K562 (cell line): ENCODE measurements around the gene SCNN1B. TPM values are rescaled to one million over a fixed set of nuclear protein-coding genes. Genes with fewer than 3 reads are reported as not detected.

Source experiments
- ATAC-seq: fragments of 200-7000 bp; cut with Tn5 transposase; 3 replicates; pipeline ENCODE4 v1.9.1; 2020; ENCODE audit warnings: moderate library complexity
- BruUV-seq: library from RNA; stranded (reverse); fragments of 400-500 nt; replicated peaks from 2 replicates; lab custom pipeline; 2021; lab: Mats Ljungman, UMichigan
- CTCF ChIA-PET: fragments of 300-600 bp; formaldehyde crosslinking; extraction: SDS; loops from one replicate; lab custom pipeline; 2021; ENCODE audit warnings: low intra/inter-chr PET ratio; lab: Yijun Ruan, JAX
- POLR2A ChIA-PET: fragments of 300-600, 350-650 bp; sonication (Branson Sonifier 250); formaldehyde crosslinking; extraction: SDS; loops from one replicate; lab custom pipeline; 2021; ENCODE audit warnings: antibody characterized with exemption, inconsistent platforms; lab: Yijun Ruan, JAX
- DNase-seq, 4 experiments: peaks; one replicate each; pipeline versions ENCODE4 v3.0.0 to v3.0.0-alpha.2; 2011 to 2018; ENCODE audit warnings: low spot score in 3 of 4, mixed read lengths in 3 of 4; ENCODE audit errors: extremely low read depth in 1 of 4
- FAIRE-seq: peaks from 2 replicates; lab custom pipeline; 2011; peaks lifted over from hg19 to GRCh38; lab: Jason Lieb, UNC
- H2AFZ ChIP-seq: 2 replicates; pipeline ENCODE4 v1.6.0; 2011; ENCODE audit warnings: low read depth, low read length, control low read depth, inconsistent platforms
- H3K27ac ChIP-seq: fragments of 200-600 bp; 3 replicates; pipeline ENCODE4 v1.8.0; 2011; ENCODE audit warnings: low read depth, mild to moderate bottlenecking, control low read depth, inconsistent platforms, low read length, moderate library complexity, mixed read lengths; ENCODE audit errors: extremely low read depth
- H3K27me3 ChIP-seq, 2 experiments: fragments of 300-600 bp in 1 of 2; 2 replicates in 1 of 2; 3 replicates in 1 of 2; pipeline versions ENCODE4 v1.6.0 to v1.8.0; 2011; ENCODE audit warnings: inconsistent platforms in 2 of 2, low read length in 2 of 2, mild to moderate bottlenecking in 1 of 2, mixed read lengths in 1 of 2, moderate library complexity in 1 of 2; ENCODE audit not compliant: control insufficient read depth in 2 of 2, insufficient read depth in 2 of 2
- H3K36me3 ChIP-seq: fragments of 300-600 bp; 3 replicates; pipeline ENCODE4 v1.8.0; 2011; ENCODE audit warnings: mild to moderate bottlenecking, low read length, inconsistent platforms; ENCODE audit not compliant: control insufficient read depth, insufficient read depth
- H3K4me1 ChIP-seq, 2 experiments: fragments of 200-600 bp in 1 of 2; replicated peaks in 1 of 2; 2 replicates in 1 of 2; 3 replicates in 1 of 2; pipeline versions ENCODE4 v1.5.1 to v1.8.0; 2011; ENCODE audit warnings: inconsistent platforms in 2 of 2, low read length in 2 of 2, mild to moderate bottlenecking in 1 of 2, mixed read lengths in 1 of 2, moderate library complexity in 1 of 2; ENCODE audit not compliant: control insufficient read depth in 2 of 2, insufficient read depth in 2 of 2
- H3K4me2 ChIP-seq: 2 replicates; pipeline ENCODE4 v1.6.1; 2011; ENCODE audit warnings: low read length, control low read depth, inconsistent platforms, mixed read lengths; ENCODE audit not compliant: insufficient read depth
- H3K4me3 ChIP-seq: fragments of 200-600 bp; sonication (generic), shearing (Covaris generic); 2 replicates; pipeline ENCODE4 v1.5.1; 2016; ENCODE audit warnings: control low read depth, inconsistent platforms
- H3K79me2 ChIP-seq: fragments of 200-600 bp; 3 replicates; pipeline ENCODE4 v1.8.0; 2011; ENCODE audit warnings: low read length, inconsistent platforms; ENCODE audit not compliant: control insufficient read depth, insufficient read depth
- H3K9ac ChIP-seq, 2 experiments: 2 replicates each; pipeline versions ENCODE4 v1.6.0 to v1.6.1; 2011; ENCODE audit warnings: low read depth in 2 of 2, low read length in 2 of 2, control low read depth in 1 of 2, inconsistent platforms in 1 of 2, mild to moderate bottlenecking in 1 of 2, mixed read lengths in 1 of 2; ENCODE audit not compliant: insufficient read depth in 1 of 2
- H3K9me1 ChIP-seq: one replicate; pipeline ENCODE4 v1.6.0; 2011; ENCODE audit warnings: inconsistent platforms, mild to moderate bottlenecking, low read length, moderate library complexity; ENCODE audit not compliant: control insufficient read depth, insufficient read depth
- H3K9me3 ChIP-seq: replicated peaks from 2 replicates; pipeline ENCODE4 v1.5.1; 2011; ENCODE audit warnings: low read depth, low read length, inconsistent platforms; ENCODE audit not compliant: control insufficient read depth, insufficient read depth
- H4K20me1 ChIP-seq: replicated peaks from 2 replicates; pipeline ENCODE4 v1.6.1; 2011; ENCODE audit warnings: low read length, inconsistent platforms, mixed read lengths; ENCODE audit not compliant: control insufficient read depth, insufficient read depth
- DDX20 ChIP-seq: fragments of 450-650 bp; IDR thresholded peaks from 2 replicates; pipeline ENCODE4 v1.6.1; 2016; ENCODE audit warnings: missing genetic modification characterization, low read depth, mild to moderate bottlenecking, missing compliant biosample characterization, moderate library complexity
- HMG20B ChIP-seq: fragments of 250-450 bp; sonication (Bioruptor Pico); IDR thresholded peaks from 2 replicates; pipeline ENCODE4 v1.5.0; 2021; ENCODE audit warnings: mild to moderate bottlenecking
- LCOR ChIP-seq: sonication (generic); formaldehyde crosslinking; IDR thresholded peaks from 2 replicates; pipeline ENCODE4 v1.8.0; 2022; ENCODE audit warnings: mild to moderate bottlenecking, missing genetic modification reagents
- PHB ChIP-seq: fragments of 250-450 bp; sonication (Bioruptor Pico); IDR thresholded peaks from 2 replicates; pipeline ENCODE4 v1.5.0; 2021
- POLR2B ChIP-seq: fragments of 450-650 bp; IDR thresholded peaks from 2 replicates; pipeline ENCODE4 v1.6.1; 2018; ENCODE audit warnings: low read depth; ENCODE audit not compliant: partially characterized antibody
- POLR3G ChIP-seq: IDR thresholded peaks from 2 replicates; pipeline ENCODE4 v1.6.1; 2011; ENCODE audit not compliant: insufficient read length, insufficient replicate concordance; ENCODE audit errors: extremely low read depth
- PREB ChIP-seq: sonication (generic); formaldehyde crosslinking; IDR thresholded peaks from 2 replicates; pipeline ENCODE4 v1.8.1; 2023; ENCODE audit warnings: mild to moderate bottlenecking, missing genetic modification reagents
- SMARCB1 ChIP-seq: IDR thresholded peaks from 2 replicates; pipeline ENCODE4 v1.6.1; 2011; ENCODE audit warnings: improper control_type of control experiment, low read depth; ENCODE audit not compliant: insufficient read length
- THRAP3 ChIP-seq: fragments of 450-650 bp; IDR thresholded peaks from 2 replicates; pipeline ENCODE4 v1.6.1; 2016; ENCODE audit warnings: mild to moderate bottlenecking, inconsistent platforms, borderline replicate concordance
- TRIM25 ChIP-seq: fragments of 450-650 bp; IDR thresholded peaks from 2 replicates; pipeline ENCODE4 v1.7.0; 2016; ENCODE audit warnings: borderline replicate concordance
- UBTF ChIP-seq, 2 experiments: IDR thresholded peaks; 2 replicates each; pipeline ENCODE4 v1.6.1; 2012; ENCODE audit warnings: improper control_type of control experiment in 2 of 2, low read depth in 2 of 2, low read length in 2 of 2, borderline replicate concordance in 1 of 2
- USF2 ChIP-seq: sonication (generic); formaldehyde crosslinking; IDR thresholded peaks from 2 replicates; pipeline ENCODE4 v1.5.0; 2020; ENCODE audit warnings: missing genetic modification reagents
- WGBS: fragments of 100-300 bp; shearing (Covaris generic); methylation state at CpG from one replicate; pipeline ENCODE4 v1.1.6; 2016; ENCODE audit warnings: low coverage, mixed read lengths; ENCODE audit not compliant: insufficient coverage; ENCODE audit errors: missing lambda C conversion rate; 5-methylcytosine and 5-hydroxymethylcytosine counted together
- in situ Hi-C: fragments of 300-500 bp; cut with MboI; formaldehyde crosslinking; loops from 4 replicates; pipeline ENCODE4 v1.15.0; 2018; ENCODE audit warnings: inconsistent platforms, mixed read lengths
- intact Hi-C: fragments of 100-400 bp; cut with micrococcal nuclease; formaldehyde crosslinking; loops from 2 replicates; pipeline ENCODE4 v1.14.2; 2022
- polyA plus RNA-seq, 8 experiments: library from polyadenylated mRNA; depleted of rRNA in 4 of 8; stranded (reverse) in 5 of 8; unstranded in 3 of 8; fragments of >200 nt; fragmentation: Nextera tagmentation in 2 of 8; fragmentation: Illumina TruSeq in 1 of 8; extraction: Ambion mirVana in 2 of 8; extraction: Trizol in 1 of 8; gene quantifications; 2 replicates each; pipeline versions ENCODE4 v1.2.1 to v1.2.3, GENCODE V29; 2011 to 2014; ENCODE audit warnings: inconsistent platforms in 1 of 8, missing spikeins in 1 of 8
- total RNA-seq, 7 experiments: library from RNA; depleted of rRNA in 6 of 7; stranded (reverse); fragments of >200 nt in 6 of 7; fragmentation: Illumina TruSeq in 2 of 7; extraction: Trizol in 2 of 7; gene quantifications; 2 replicates each; pipeline versions ENCODE4 v1.2.1 to v1.2.3, GENCODE V29; 2011 to 2021; ENCODE audit warnings: low replicate concordance in 1 of 7
- TF ChIP-seq, protein P1 (sequence below), 2 experiments: fragments of 450-650 bp in 1 of 2; sonication (generic) in 1 of 2; formaldehyde crosslinking; conservative IDR thresholded peaks; 2 replicates each; pipeline versions ENCODE4 v1.4.0 to v1.8.1; 2020 to 2022; ENCODE audit warnings: mild to moderate bottlenecking in 1 of 2, missing genetic modification reagents in 1 of 2

SCNN1B gene
- total and polyA plus RNA-seq, 9 of the 15 experiments (the other 6 are each of a cell fraction or from before 2014, with no cell fraction given) = not detected

GRCh38 chr16:23303685-23304084, 1.6 kb downstream of the SCNN1B start:
- no peaks in the 10 kb centered on the region for H3K9me1 ChIP-seq
- ChIA-PET CTCF (no interaction called here), POLR2A (interaction anchor here (0.5 to 0.7 kb wide), 3 partner anchors 132 to 278 kb away, joined by 3 to 4 read pairs (median 3); no protein-coding TSS in a partner anchor)
- 1% methylated on average over 7 of the region's 7 CpGs for WGBS
- H3K9me3 ChIP-seq = no peaks in the 10 kb centered on the region
- DNase-seq = no peak
- no peak for ATAC-seq
- H3K36me3 ChIP-seq = no peaks in the 10 kb centered on the region
- no peak overlapping the region for H3K9ac ChIP-seq
- no peak for FAIRE-seq
- no peaks in the 10 kb centered on the region for H3K79me2 ChIP-seq
- peaks cover 4% of the 10 kb centered on the region; the same call in 1 of the 2 replicates for H4K20me1 ChIP-seq
- no peak overlapping the region for H3K27ac ChIP-seq
- peaks cover 5 to 34% of the 10 kb centered on the region in 2 experiments; a peak in 3 of 5 replicates for H3K27me3 ChIP-seq
- peaks cover 0 to 7% of the 10 kb centered on the region in 2 experiments; a peak in 2 of 5 replicates for H3K4me1 ChIP-seq
- BruUV-seq = no TSS peak
- in situ Hi-C loops = no loop called here
- no peak overlapping the region for H3K4me2 ChIP-seq
- no peak overlapping the region for H3K4me3 ChIP-seq
- TF ChIP-seq POLR2B = no peak
- no peak for TF ChIP-seq DDX20 (tag)
- no peak for TF ChIP-seq LCOR (CRISPR knock-in tag)
- no peak for TF ChIP-seq PHB (CRISPR knock-in tag)
- TF ChIP-seq USF2 (CRISPR knock-in tag) = no peak
- no peak for TF ChIP-seq UBTF (IDR thresholded peaks at IDR 0.05; ENCODE audit: borderline replicate concordance in 1 of 2, low read depth in 2 of 2, low read length in 2 of 2)
- no peak for TF ChIP-seq PREB (CRISPR knock-in tag)
- no peak for TF ChIP-seq HMG20B (CRISPR knock-in tag)
- no peak for TF ChIP-seq SMARCB1
- TF ChIP-seq, protein P1, sequence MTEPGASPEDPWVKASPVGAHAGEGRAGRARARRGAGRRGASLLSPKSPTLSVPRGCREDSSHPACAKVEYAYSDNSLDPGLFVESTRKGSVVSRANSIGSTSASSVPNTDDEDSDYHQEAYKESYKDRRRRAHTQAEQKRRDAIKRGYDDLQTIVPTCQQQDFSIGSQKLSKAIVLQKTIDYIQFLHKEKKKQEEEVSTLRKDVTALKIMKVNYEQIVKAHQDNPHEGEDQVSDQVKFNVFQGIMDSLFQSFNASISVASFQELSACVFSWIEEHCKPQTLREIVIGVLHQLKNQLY (CRISPR knock-in tag; conservative IDR thresholded peaks at IDR 0.05) = no peak
- no peak for TF ChIP-seq THRAP3
- TF ChIP-seq POLR3G = no peak
- TF ChIP-seq TRIM25 = no peak
- H2AFZ ChIP-seq = no peak overlapping the region
- intact Hi-C loops = no loop called here
